SK-N-SH treated with all-trans-retinoic acid at 6 μM for 48 hours (cell line): ENCODE data around the gene ENTR1.

ENCODE experiments used
- ARNTL ChIP-seq: fragments of 450-650 bp; formaldehyde crosslinking; IDR thresholded peaks from 2 replicates; pipeline ENCODE4 v1.5.0; 2020; ENCODE audit warnings: low read depth, mild to moderate bottlenecking, moderate library complexity, borderline replicate concordance
- CSDC2 ChIP-seq: fragments of 250-450 bp; sonication (Bioruptor Pico); IDR thresholded peaks from 2 replicates; pipeline ENCODE4 v1.5.0; 2020; ENCODE audit warnings: mild to moderate bottlenecking, moderate library complexity
- ESRRG ChIP-seq: fragments of 250-450 bp; sonication (Bioruptor Pico); IDR thresholded peaks from 2 replicates; pipeline ENCODE4 v1.6.1; 2021; ENCODE audit warnings: mild to moderate bottlenecking
- GLIS3 ChIP-seq: fragments of 250-450 bp; sonication (Bioruptor Pico); IDR thresholded peaks from 2 replicates; pipeline ENCODE4 v1.5.0; 2020; ENCODE audit warnings: mild to moderate bottlenecking, moderate library complexity
- OSR1 ChIP-seq: fragments of 250-450 bp; sonication (Bioruptor Pico); IDR thresholded peaks from 2 replicates; pipeline ENCODE4 v1.8.0; 2022; ENCODE audit warnings: moderate library complexity, mild to moderate bottlenecking, inconsistent platforms
- PATZ1 ChIP-seq: fragments of 250-450 bp; sonication (Bioruptor Pico); IDR thresholded peaks from 2 replicates; pipeline ENCODE4 v1.8.0; 2020; ENCODE audit warnings: mild to moderate bottlenecking, moderate library complexity, borderline replicate concordance
- PPARA ChIP-seq: fragments of 250-450 bp; sonication (Bioruptor Pico); IDR thresholded peaks from 2 replicates; pipeline ENCODE4 v1.5.0; 2020; ENCODE audit warnings: mild to moderate bottlenecking, borderline replicate concordance
- RARB ChIP-seq: fragments of 250-450 bp; sonication (Bioruptor Pico); IDR thresholded peaks from 2 replicates; pipeline ENCODE4 v1.8.0; 2021; ENCODE audit warnings: mild to moderate bottlenecking, moderate library complexity
- SNAI2 ChIP-seq: fragments of 250-450 bp; sonication (Bioruptor Pico); IDR thresholded peaks from 2 replicates; pipeline ENCODE4 v1.5.0; 2020; ENCODE audit warnings: mild to moderate bottlenecking, moderate library complexity
- ZC3H10 ChIP-seq: fragments of 250-450 bp; sonication (Bioruptor Pico); IDR thresholded peaks from 2 replicates; pipeline ENCODE4 v1.5.1; 2021; ENCODE audit warnings: mild to moderate bottlenecking, moderate library complexity
- ZFP3 ChIP-seq: fragments of 250-450 bp; sonication (Bioruptor Pico); IDR thresholded peaks from 2 replicates; pipeline ENCODE4 v1.5.0; 2020; ENCODE audit warnings: mild to moderate bottlenecking, moderate library complexity
- TF ChIP-seq, protein P1 (sequence below): fragments of 250-450 bp; sonication (Bioruptor Pico); IDR thresholded peaks from 2 replicates; pipeline ENCODE4 v1.5.0; 2020; ENCODE audit warnings: mild to moderate bottlenecking, moderate library complexity

DNA sequence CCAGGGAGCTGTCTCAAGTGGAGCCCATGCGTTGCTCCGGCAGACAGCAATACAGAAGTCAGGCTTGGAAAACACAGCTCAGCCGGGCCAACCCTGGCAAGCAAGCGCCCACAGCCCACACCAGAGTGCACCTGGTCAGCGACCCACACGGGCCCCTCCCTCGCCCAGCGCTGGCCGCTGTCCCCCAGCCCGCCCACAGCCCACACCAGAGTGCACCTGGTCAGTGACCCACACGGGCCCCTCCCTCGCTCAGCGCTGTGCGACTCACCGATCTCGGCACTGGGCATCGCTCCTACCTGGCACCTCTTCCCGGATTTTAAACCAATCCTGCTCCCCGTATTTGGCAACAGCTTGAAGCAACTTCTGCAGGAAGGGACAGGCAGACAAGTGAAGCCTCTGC, 23.2 kb downstream of the ENTR1 start:
- TF ChIP-seq RARB (CRISPR knock-in tag) (no peak), PATZ1 (CRISPR knock-in tag) (no peak), ARNTL (CRISPR knock-in tag) (no peak), OSR1 (CRISPR knock-in tag) (no peak), ESRRG (CRISPR knock-in tag) (no peak), CSDC2 (no peak), PPARA (CRISPR knock-in tag) (no peak), ZC3H10 (CRISPR knock-in tag) (no peak), SNAI2 (CRISPR knock-in tag) (no peak), GLIS3 (no peak), ZFP3 (no peak)
- TF ChIP-seq, protein P1, sequence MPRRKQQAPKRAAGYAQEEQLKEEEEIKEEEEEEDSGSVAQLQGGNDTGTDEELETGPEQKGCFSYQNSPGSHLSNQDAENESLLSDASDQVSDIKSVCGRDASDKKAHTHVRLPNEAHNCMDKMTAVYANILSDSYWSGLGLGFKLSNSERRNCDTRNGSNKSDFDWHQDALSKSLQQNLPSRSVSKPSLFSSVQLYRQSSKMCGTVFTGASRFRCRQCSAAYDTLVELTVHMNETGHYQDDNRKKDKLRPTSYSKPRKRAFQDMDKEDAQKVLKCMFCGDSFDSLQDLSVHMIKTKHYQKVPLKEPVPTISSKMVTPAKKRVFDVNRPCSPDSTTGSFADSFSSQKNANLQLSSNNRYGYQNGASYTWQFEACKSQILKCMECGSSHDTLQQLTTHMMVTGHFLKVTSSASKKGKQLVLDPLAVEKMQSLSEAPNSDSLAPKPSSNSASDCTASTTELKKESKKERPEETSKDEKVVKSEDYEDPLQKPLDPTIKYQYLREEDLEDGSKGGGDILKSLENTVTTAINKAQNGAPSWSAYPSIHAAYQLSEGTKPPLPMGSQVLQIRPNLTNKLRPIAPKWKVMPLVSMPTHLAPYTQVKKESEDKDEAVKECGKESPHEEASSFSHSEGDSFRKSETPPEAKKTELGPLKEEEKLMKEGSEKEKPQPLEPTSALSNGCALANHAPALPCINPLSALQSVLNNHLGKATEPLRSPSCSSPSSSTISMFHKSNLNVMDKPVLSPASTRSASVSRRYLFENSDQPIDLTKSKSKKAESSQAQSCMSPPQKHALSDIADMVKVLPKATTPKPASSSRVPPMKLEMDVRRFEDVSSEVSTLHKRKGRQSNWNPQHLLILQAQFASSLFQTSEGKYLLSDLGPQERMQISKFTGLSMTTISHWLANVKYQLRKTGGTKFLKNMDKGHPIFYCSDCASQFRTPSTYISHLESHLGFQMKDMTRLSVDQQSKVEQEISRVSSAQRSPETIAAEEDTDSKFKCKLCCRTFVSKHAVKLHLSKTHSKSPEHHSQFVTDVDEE = no peak
